OCI-LY7 (cell line): ENCODE measurements around the gene TRPC5OS. TPM values are rescaled to one million over a fixed set of nuclear protein-coding genes. Genes with fewer than 3 reads are reported as not detected.

Experiments
- BruUV-seq: library from RNA; stranded (reverse); fragments of 400-500 nt; replicated peaks from 2 replicates; lab custom pipeline; 2021; lab: Mats Ljungman, UMichigan
- CTCF ChIA-PET: fragments of 300-600 bp; sonication (Branson Sonifier 250); formaldehyde crosslinking; loops from one replicate; lab custom pipeline; 2022; ENCODE audit warnings: antibody characterized with exemption; ENCODE audit not compliant: unreplicated experiment; lab: Charles Lee
- POLR2A ChIA-PET: fragments of 300-600 bp; sonication (Branson Sonifier 250); formaldehyde crosslinking; loops from one replicate; lab custom pipeline; 2022; ENCODE audit warnings: antibody characterized with exemption; lab: Charles Lee
- DNase-seq: peaks from one replicate; pipeline ENCODE4 v3.0.0-alpha.2; 2015; ENCODE audit warnings: low spot score
- H2AFZ ChIP-seq: fragments of 200-600 bp; sonication (generic), shearing (Covaris generic); 2 replicates; pipeline ENCODE4 v1.6.1; 2014; ENCODE audit warnings: mild to moderate bottlenecking, antibody characterized with exemption, low read length, moderate library complexity
- H3K27ac ChIP-seq: fragments of 200-600 bp; sonication (generic); 2 replicates; pipeline ENCODE4 v1.5.1; 2014; ENCODE audit warnings: mixed run types, low read depth, mild to moderate bottlenecking, moderate library complexity, low read length, inconsistent platforms; ENCODE audit not compliant: poor library complexity, severe bottlenecking
- H3K36me3 ChIP-seq: fragments of 200-600 bp; sonication (generic); 2 replicates; pipeline ENCODE4 v1.6.1; 2014; ENCODE audit warnings: mild to moderate bottlenecking, antibody characterized with exemption, low read length, moderate library complexity, mixed read lengths; ENCODE audit not compliant: insufficient read depth
- H3K4me1 ChIP-seq: fragments of 200-600 bp; sonication (generic); 2 replicates; pipeline ENCODE4 v1.5.1; 2014; ENCODE audit warnings: mild to moderate bottlenecking, low read length; ENCODE audit not compliant: insufficient read depth, poor library complexity, severe bottlenecking
- H3K4me2 ChIP-seq: fragments of 200-600 bp; sonication (generic); 2 replicates; pipeline ENCODE4 v1.6.1; 2014; ENCODE audit warnings: mild to moderate bottlenecking, low read length
- H3K4me3 ChIP-seq: fragments of 200-600 bp; sonication (generic); 2 replicates; pipeline ENCODE4 v1.5.1; 2014; ENCODE audit warnings: mild to moderate bottlenecking, low read depth, low read length; ENCODE audit not compliant: poor library complexity, severe bottlenecking
- H3K79me2 ChIP-seq: fragments of 200-600 bp; sonication (generic); 2 replicates; pipeline ENCODE4 v1.6.1; 2016; ENCODE audit warnings: low read depth, mild to moderate bottlenecking, low read length, moderate library complexity, mixed read lengths; ENCODE audit not compliant: insufficient read depth
- H3K9me2 ChIP-seq: fragments of 200-600 bp; sonication (generic); 2 replicates; pipeline ENCODE4 v1.6.1; 2016; ENCODE audit warnings: mild to moderate bottlenecking, low read length, mixed read lengths; ENCODE audit not compliant: insufficient read depth
- H3K9me3 ChIP-seq: fragments of 200-600 bp; sonication (generic); 2 replicates; pipeline ENCODE4 v1.6.1; 2014; ENCODE audit warnings: mild to moderate bottlenecking, mixed run types, low read length, mixed read lengths
- H4K20me1 ChIP-seq: fragments of 200-600 bp; sonication (generic); 2 replicates; pipeline ENCODE4 v1.6.1; 2014; ENCODE audit warnings: mild to moderate bottlenecking, antibody characterized with exemption, low read length, moderate library complexity, mixed read lengths; ENCODE audit not compliant: insufficient read depth
- CTCF ChIP-seq: fragments of 200-600 bp; sonication (generic); conservative IDR thresholded peaks from 2 replicates; pipeline ENCODE4 v1.5.1; 2014; ENCODE audit warnings: mild to moderate bottlenecking, antibody characterized with exemption, low read length, moderate library complexity, mixed read lengths
- EZH2phosphoT487 ChIP-seq: fragments of 200-600 bp; sonication (generic); IDR thresholded peaks from 2 replicates; pipeline ENCODE4 v1.6.1; 2018; ENCODE audit warnings: low read depth, borderline replicate concordance, mild to moderate bottlenecking, mixed run types, antibody characterized with exemption, low read length, moderate library complexity, mixed read lengths
- intact Hi-C: fragments of 100-400 bp; cut with micrococcal nuclease; formaldehyde crosslinking; loops from one replicate; pipeline ENCODE4 v1.10.0; 2022; ENCODE audit not compliant: unreplicated experiment
- total RNA-seq, 2 experiments: library from RNA; depleted of rRNA in 1 of 2; stranded (reverse); fragments of >200 nt in 1 of 2; shearing (Covaris generic) in 1 of 2; gene quantifications; 2 replicates each; pipeline ENCODE4 v1.2.3, GENCODE V29; 2014 to 2022

Gene TRPC5OS
- total RNA-seq, 2 experiments from 2014 or later: not detected

GRCh38 chrX:111831343-111831742 is 44.6 kb upstream of the TRPC5OS start:
- no peaks in the 10 kb centered on the region for H3K9me3 ChIP-seq
- intact Hi-C loops: no loop called here
- H3K79me2 ChIP-seq: no peaks in the 10 kb centered on the region
- no peak overlapping the region for H2AFZ ChIP-seq
- CTCF ChIA-PET: no interaction called here
- BruUV-seq: no TSS peak
- no peak overlapping the region for H3K4me3 ChIP-seq
- no peak overlapping the region for H3K4me2 ChIP-seq
- DNase-seq: no peak
- H3K9me2 ChIP-seq: no peaks in the 10 kb centered on the region
- no peaks in the 10 kb centered on the region for H3K4me1 ChIP-seq
- no peaks in the 10 kb centered on the region for H3K36me3 ChIP-seq
- POLR2A ChIA-PET: no interaction called here
- no peak overlapping the region for H3K27ac ChIP-seq
- H4K20me1 ChIP-seq: no peaks in the 10 kb centered on the region
- TF ChIP-seq CTCF (no peak), EZH2phosphoT487 (no peak)

- no peaks in the 10 kb centered on the region for H3K4me1 ChIP-seq
- H3K4me2 ChIP-seq: no peak overlapping the region
- DNase-seq: no peak
- H3K9me3 ChIP-seq: no peaks in the 10 kb centered on the region
- no peaks in the 10 kb centered on the region for H3K9me2 ChIP-seq
- no peak overlapping the region for H2AFZ ChIP-seq
- no peaks in the 10 kb centered on the region for H3K79me2 ChIP-seq
- no peaks in the 10 kb centered on the region for H3K36me3 ChIP-seq
- POLR2A ChIA-PET: no interaction called here
- intact Hi-C loops: no loop called here
- TF ChIP-seq EZH2phosphoT487 (no peak), CTCF (no peak)
- no peaks in the 10 kb centered on the region for H4K20me1 ChIP-seq
- BruUV-seq: no TSS peak
- CTCF ChIA-PET: no interaction called here
- H3K4me3 ChIP-seq: no peak overlapping the region
- no peak overlapping the region for H3K27ac ChIP-seq
Measured at GRCh38 chrX:111837197-111837596, 38.8 kb upstream of the TRPC5OS start.

GRCh38 chrX:111847491-111848133 is 28.4 kb upstream of the TRPC5OS start:
- DNase-seq: no peak
- intact Hi-C loops: no loop called here
- ChIA-PET POLR2A (no interaction called here), CTCF (no interaction called here)
- H3K36me3 ChIP-seq: no peaks in the 10 kb centered on the region
- no TSS peak for BruUV-seq
- no peak overlapping the region for H3K4me3 ChIP-seq
- H3K4me2 ChIP-seq: no peak overlapping the region
- H4K20me1 ChIP-seq: no peaks in the 10 kb centered on the region
- H3K79me2 ChIP-seq: no peaks in the 10 kb centered on the region
- H3K9me3 ChIP-seq: no peaks in the 10 kb centered on the region
- TF ChIP-seq CTCF (no peak), EZH2phosphoT487 (no peak)
- no peak overlapping the region for H3K27ac ChIP-seq
- H2AFZ ChIP-seq: no peak overlapping the region
- no peaks in the 10 kb centered on the region for H3K9me2 ChIP-seq
- H3K4me1 ChIP-seq: no peaks in the 10 kb centered on the region
